WERI-Rb-1 (cell line): ENCODE measurements around the gene INTS4.
"Not testable (repeated sequence)": the region's sequence is repeated elsewhere in the genome, so short reads cannot be mapped to it uniquely, and the experiment has no call there.

ENCODE experiments used
- DNase-seq: peaks from one replicate; pipeline ENCODE4 v3.0.0-alpha.2; 2020
- H3K27ac ChIP-seq: fragments of 250-450 bp; sonication (Bioruptor Pico); 2 replicates; pipeline ENCODE4 v1.5.1; 2020; ENCODE audit warnings: mild to moderate bottlenecking, moderate library complexity
- H3K27me3 ChIP-seq: fragments of 250-450 bp; sonication (Bioruptor Pico); 2 replicates; pipeline ENCODE4 v1.5.1; 2021; ENCODE audit warnings: mild to moderate bottlenecking, low read depth, moderate library complexity; ENCODE audit not compliant: insufficient read depth, severe bottlenecking
- H3K36me3 ChIP-seq: fragments of 250-450 bp; sonication (Bioruptor Pico); 2 replicates; pipeline ENCODE4 v1.5.1; 2020; ENCODE audit warnings: mild to moderate bottlenecking, moderate library complexity
- H3K4me3 ChIP-seq: 2 replicates; pipeline ENCODE4 v1.5.1; 2011; ENCODE audit warnings: low read depth, mild to moderate bottlenecking, control low read depth, low read length
- H3K9me3 ChIP-seq: fragments of 250-450 bp; sonication (Bioruptor Pico); 2 replicates; pipeline ENCODE4 v1.5.1; 2021; ENCODE audit warnings: mild to moderate bottlenecking, moderate library complexity; ENCODE audit not compliant: severe bottlenecking
- TF ChIP-seq, protein P1 (sequence below): IDR thresholded peaks from 2 replicates; pipeline ENCODE4 v1.5.1; 2011; ENCODE audit warnings: low read depth, mild to moderate bottlenecking, control low read depth, inconsistent platforms, low read length

Gene INTS4

DNA sequence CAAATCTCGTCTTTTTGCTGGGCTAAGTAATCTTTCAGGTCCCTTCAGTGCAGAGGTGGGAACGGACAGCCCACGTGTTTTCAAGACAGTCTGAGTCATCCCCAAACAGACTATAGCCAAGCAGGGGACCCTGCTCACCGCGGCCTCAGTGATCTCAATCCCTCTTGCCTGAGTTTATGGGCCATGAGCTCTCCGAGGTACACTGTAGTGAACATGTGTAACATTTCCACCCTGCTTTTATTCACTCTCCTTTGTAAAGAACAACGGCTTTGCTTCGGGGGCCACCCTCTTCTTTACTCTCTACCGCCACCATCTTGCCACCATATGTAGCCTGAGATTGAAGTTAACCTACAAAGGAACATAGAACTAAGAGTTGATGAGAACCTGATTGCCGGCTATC, 40.2 kb upstream of the INTS4 start:
- Histone ChIP-seq H3K9me3 (no peaks in the 10 kb centered on the region), H3K27me3 (no peaks in the 10 kb centered on the region), H3K36me3 (no peaks in the 10 kb centered on the region), H3K27ac (no peak overlapping the region), H3K4me3 (no peak overlapping the region)
- DNase-seq: no peak
- TF ChIP-seq, protein P1, sequence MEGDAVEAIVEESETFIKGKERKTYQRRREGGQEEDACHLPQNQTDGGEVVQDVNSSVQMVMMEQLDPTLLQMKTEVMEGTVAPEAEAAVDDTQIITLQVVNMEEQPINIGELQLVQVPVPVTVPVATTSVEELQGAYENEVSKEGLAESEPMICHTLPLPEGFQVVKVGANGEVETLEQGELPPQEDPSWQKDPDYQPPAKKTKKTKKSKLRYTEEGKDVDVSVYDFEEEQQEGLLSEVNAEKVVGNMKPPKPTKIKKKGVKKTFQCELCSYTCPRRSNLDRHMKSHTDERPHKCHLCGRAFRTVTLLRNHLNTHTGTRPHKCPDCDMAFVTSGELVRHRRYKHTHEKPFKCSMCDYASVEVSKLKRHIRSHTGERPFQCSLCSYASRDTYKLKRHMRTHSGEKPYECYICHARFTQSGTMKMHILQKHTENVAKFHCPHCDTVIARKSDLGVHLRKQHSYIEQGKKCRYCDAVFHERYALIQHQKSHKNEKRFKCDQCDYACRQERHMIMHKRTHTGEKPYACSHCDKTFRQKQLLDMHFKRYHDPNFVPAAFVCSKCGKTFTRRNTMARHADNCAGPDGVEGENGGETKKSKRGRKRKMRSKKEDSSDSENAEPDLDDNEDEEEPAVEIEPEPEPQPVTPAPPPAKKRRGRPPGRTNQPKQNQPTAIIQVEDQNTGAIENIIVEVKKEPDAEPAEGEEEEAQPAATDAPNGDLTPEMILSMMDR: 0 out of 2 replicates have a peak, but pooled peaks have one; percentile 2

DNA sequence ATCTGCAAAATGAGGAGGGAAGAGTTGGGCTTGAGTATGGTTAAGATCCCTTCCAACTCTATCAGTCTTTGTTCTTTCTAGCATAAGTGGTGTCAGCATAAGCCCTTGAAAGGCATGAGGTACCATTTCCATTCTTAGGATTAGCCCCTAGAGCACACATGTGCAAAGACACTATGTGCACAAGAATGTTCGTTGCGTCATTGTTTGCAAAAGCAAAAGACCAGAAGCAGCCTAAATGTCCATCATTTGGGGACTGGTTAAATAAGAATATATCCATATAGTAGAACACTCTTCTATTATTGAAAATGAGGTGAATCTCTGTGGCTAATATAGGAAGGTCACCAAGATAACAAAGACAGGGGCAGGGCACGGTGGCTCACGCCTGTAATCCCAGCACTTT, 38.6 kb upstream of the INTS4 start:
- TF ChIP-seq, protein P1: no peak
- no peak for DNase-seq
- no peaks in the 10 kb centered on the region for H3K9me3 ChIP-seq
- H3K27me3 ChIP-seq: no peaks in the 10 kb centered on the region
- no peaks in the 10 kb centered on the region for H3K36me3 ChIP-seq
- no peak overlapping the region for H3K27ac ChIP-seq
- H3K4me3 ChIP-seq: no peak overlapping the region

DNA sequence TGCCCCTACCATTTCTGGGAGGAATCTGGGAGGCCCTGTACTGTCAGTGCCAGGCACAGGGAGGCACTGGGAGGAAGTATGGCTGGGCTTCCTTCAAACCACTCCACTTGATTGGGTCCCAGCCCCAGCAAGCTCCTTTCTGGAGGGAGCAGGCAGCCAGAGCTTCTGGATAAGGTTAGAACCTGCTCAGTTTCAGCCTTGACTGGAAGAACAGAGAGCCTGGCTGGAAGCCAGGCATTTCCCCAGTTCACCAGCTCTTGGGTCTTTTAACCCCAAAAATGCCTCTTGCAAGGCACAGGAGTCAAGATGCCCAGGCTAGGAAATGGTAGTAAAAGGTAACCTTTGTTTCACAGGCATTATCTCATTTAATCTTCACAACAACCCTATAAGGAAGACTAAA, 37.6 kb upstream of the INTS4 start:
- TF ChIP-seq, protein P1: no peak
- Histone ChIP-seq H3K27ac (no peak overlapping the region), H3K9me3 (no peaks in the 10 kb centered on the region), H3K4me3 (no peak overlapping the region), H3K36me3 (no peaks in the 10 kb centered on the region), H3K27me3 (no peaks in the 10 kb centered on the region)
- no peak for DNase-seq

DNA sequence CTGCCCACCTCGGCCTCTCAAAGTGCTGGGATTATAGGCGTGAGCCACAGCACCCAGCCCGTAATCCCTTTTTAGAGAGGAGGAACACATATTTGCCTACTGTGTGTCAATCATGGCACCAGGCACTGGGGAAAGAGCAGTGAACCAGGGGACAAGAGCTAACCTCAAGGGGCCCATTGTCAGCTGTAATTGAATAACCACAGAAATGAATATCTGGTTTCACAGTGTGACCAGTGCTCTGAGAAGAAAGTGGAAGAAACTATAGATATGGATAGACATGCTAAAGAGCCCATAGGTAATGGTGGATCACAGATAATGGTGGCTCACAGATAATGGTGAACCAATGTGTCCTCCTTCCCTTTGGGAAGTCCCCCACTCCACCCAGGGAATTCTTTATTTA, 37.2 kb upstream of the INTS4 start:
- Histone ChIP-seq H3K27me3 (no peaks in the 10 kb centered on the region), H3K4me3 (no peak overlapping the region), H3K27ac (no peak overlapping the region), H3K9me3 (no peaks in the 10 kb centered on the region), H3K36me3 (no peaks in the 10 kb centered on the region)
- no peak for DNase-seq
- TF ChIP-seq, protein P1: no peak

DNA sequence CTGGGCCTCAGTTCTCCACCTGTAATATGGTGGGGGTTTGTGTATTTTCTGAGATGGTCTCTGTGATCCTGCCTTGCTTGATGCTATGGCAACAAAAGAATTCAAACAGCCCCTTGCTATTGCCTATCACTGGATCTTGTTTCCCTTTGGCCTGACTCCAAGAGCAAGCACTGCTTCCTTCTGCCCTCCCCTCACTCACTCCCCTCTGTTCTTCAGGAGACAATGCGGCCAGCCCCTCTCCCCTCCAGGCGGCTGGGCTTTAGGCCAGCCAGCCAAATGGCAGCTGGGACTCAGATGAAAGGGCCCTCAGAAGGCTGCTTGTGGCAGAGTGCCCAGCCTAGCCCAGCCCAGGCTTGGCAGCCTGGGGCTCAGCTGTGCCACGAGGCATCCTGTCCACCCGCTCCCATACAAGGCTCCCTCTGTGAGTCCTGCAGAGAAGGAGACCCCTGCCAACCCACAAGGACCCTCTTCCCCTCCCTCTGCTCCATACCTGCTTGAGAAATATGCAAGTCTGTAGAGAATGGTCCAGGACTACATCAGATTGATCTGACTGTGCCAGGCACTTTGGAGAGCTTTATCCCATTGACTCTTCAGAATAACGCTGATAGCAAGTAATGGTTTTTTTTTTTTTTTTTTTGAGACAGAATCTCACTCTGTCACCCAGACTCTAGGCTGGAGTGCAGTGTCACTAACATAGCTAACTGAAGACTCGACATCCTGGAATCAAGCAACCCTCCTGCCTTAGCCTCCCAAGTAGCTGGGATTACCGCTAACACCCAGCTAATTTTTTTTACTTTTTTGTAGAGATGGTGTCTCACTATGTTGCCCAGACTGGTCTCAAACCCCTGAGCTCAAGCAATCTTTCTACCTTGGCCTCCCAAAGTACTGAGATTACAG, 36.2 kb upstream of the INTS4 start:
- Histone ChIP-seq H3K4me3 (no peak overlapping the region), H3K9me3 (no peaks in the 10 kb centered on the region), H3K27ac (no peak overlapping the region), H3K27me3 (no peaks in the 10 kb centered on the region), H3K36me3 (no peaks in the 10 kb centered on the region)
- TF ChIP-seq, protein P1: no peak
- no peak for DNase-seq

DNA sequence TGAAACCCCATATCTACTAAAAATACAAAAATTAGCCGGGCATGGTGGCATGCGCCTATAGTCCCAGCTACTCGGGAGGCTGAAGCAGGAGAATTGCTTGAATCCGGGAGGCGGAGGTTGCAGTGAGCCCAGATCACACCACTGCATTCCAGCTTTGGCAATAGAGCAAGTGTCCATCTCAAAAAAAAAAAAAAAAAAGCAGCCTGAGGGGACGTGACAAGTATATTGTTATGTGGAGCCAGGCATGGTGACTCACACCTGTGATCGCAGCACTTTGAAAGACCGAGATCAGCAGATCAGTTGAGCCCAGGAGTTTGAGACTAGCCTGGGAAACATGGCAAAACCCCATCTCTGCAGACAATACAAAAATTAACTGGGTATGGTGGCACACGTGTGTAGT, 34.0 kb upstream of the INTS4 start:
- not testable (repeated sequence) for H3K9me3 ChIP-seq, H3K27me3 ChIP-seq, H3K4me3 ChIP-seq, DNase-seq, H3K27ac ChIP-seq, H3K36me3 ChIP-seq
